ENCODE measurements around the gene TFIP11. TPM values are rescaled to one million over a fixed set of nuclear protein-coding genes. Genes with fewer than 3 reads are reported as not detected.
"Not testable (repeated sequence)": the region's sequence is repeated elsewhere in the genome, so short reads cannot be mapped to it uniquely, and the experiment has no call there.

TFIP11 gene
- total RNA-seq, 4 donors from 2014 or later = 29.1 to 55.0 (median 35.7) TPM

DNA sequence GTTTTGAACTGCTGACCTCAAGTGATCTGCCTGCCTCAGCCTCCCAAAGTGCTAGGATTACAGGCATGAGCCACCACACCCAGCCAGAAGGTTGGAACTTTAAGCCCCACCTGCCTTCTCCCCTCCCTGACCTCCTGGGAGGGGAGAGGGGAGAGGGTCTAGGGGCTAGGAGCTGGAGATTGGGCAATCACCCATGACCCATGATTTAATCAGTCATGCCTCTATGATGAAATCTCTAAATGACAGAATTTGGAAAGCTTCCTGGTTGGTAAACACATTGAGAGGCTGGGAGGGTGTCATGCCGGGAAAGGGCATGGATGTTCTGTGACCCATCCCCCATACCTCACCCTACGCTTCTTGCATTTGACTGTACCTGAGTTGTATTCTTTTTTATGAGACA, 17.1 kb upstream of the TFIP11 start:
- H3K4me3 ChIP-seq (ENCODE audit: low read depth, poor library complexity, severe bottlenecking) = no peak overlapping the region
- DNase-seq (ENCODE audit: low spot score in 2 of 2) = no peak
- no peak for TF ChIP-seq POLR2A (IDR thresholded peaks at IDR 0.05)
- TF ChIP-seq, protein P1, sequence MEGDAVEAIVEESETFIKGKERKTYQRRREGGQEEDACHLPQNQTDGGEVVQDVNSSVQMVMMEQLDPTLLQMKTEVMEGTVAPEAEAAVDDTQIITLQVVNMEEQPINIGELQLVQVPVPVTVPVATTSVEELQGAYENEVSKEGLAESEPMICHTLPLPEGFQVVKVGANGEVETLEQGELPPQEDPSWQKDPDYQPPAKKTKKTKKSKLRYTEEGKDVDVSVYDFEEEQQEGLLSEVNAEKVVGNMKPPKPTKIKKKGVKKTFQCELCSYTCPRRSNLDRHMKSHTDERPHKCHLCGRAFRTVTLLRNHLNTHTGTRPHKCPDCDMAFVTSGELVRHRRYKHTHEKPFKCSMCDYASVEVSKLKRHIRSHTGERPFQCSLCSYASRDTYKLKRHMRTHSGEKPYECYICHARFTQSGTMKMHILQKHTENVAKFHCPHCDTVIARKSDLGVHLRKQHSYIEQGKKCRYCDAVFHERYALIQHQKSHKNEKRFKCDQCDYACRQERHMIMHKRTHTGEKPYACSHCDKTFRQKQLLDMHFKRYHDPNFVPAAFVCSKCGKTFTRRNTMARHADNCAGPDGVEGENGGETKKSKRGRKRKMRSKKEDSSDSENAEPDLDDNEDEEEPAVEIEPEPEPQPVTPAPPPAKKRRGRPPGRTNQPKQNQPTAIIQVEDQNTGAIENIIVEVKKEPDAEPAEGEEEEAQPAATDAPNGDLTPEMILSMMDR (IDR thresholded peaks at IDR 0.05) = no peak
- 58 to 68% methylated on average over 2 of the region's 2 CpGs for WGBS, 2 donors
- intact Hi-C loops (cut with DNase I; ENCODE audit: low total_unique reads) = no loop called here

DNA sequence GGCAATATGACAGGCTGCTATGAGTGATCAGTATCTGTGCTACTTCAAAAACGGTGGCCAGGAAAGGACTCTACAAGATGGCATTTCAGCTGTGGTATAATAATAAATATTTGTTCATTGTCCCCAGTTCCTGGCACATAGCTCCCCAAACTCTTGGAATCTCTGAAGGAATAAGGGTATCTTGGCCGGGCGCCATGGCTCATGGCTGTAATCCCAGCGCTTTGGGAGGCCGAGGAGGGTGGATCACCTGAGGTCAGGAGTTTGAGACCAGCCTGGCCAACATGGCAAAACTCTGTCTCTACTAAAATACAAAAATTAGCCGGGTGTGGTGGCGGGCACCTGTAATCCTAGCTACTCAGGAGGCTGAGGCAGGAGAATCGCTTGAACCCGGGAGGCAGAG, 16.2 kb upstream of the TFIP11 start:
- intact Hi-C loops (cut with DNase I; ENCODE audit: low total_unique reads); DNase-seq (ENCODE audit: low spot score in 2 of 2); H3K4me3 ChIP-seq (ENCODE audit: low read depth, poor library complexity, severe bottlenecking): not testable (repeated sequence)
- WGBS, 2 donors = 80 to 94% methylated on average over 9 of the region's 9 CpGs

DNA sequence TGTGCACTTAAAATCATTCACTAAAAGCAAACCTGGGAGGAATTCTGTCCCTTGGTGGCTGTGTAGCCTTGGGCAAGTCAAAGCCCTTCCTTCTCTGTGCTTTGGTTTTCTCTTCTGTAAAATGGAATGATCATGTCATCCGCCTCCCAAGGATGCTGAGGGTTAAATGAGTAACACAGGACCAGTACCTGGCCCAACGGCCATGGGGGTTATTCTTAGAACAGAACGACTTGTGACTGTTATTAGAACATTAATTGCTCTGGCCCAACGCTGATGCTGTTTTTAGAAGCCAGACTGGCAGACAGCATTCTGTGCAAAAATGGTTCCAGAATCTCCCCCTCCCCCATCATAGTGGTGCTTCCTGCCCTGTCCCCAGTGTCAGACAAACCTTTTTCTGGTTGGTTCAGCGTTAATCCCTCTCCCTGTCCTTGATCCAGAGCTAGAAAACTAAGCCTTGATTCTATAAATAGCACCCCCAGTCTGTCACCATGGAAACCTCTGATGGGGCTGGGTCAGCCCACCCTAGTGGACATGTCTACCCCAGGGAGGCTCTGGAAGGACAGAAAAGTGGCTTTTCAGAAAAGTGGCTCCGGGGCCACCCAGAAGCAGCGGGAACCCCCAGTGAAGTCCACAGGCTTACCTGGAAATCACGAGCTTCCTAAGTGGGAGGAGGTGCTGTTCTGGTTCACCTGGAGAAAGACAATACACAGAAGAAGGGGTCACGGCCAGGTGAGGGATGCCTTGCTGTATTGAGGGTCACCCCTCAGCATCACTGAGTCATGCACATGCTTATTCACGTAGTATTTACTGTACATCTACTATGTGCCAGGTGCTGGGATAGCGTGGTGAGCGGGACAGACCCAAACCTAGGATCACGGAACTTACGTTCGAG, 15.5 kb upstream of the TFIP11 start:
- WGBS, 2 donors = 77 to 79% methylated on average over 15 of the region's 15 CpGs
- DNase-seq (ENCODE audit: low spot score in 2 of 2) = no peak
- intact Hi-C loops (cut with DNase I; ENCODE audit: low total_unique reads) = no loop called here
- no peak overlapping the region for H3K4me3 ChIP-seq (ENCODE audit: low read depth, poor library complexity, severe bottlenecking)
- TF ChIP-seq, protein P1 (IDR thresholded peaks at IDR 0.05) = no peak
- TF ChIP-seq POLR2A (IDR thresholded peaks at IDR 0.05) = no peak

DNA sequence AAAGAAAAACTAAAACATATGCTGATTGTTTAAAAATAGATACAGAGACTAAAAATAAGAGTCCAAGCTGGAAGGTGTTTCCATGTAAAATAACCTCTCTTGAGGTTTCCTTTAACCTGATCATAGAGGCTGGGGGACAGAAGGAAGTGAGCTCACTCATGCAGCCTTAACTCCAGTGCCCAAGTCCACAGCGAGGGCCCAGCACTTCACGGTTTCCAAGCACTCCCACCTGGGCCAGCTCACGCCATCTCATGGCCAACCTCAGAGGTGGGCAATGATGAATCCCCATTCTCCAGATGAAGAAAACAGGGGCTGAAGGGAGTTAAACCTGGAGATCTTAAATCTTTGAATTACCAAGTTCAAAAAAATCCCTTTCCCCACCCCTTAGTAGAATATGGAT, 14.9 kb upstream of the TFIP11 start:
- TF ChIP-seq, protein P1 (IDR thresholded peaks at IDR 0.05) = no peak
- no peak for TF ChIP-seq POLR2A (IDR thresholded peaks at IDR 0.05)
- intact Hi-C loops (cut with DNase I; ENCODE audit: low total_unique reads) = no loop called here
- WGBS, 2 donors = 80 to 82% methylated on average over 3 of the region's 3 CpGs
- H3K4me3 ChIP-seq (ENCODE audit: low read depth, poor library complexity, severe bottlenecking) = no peak overlapping the region
- no peak for DNase-seq (ENCODE audit: low spot score in 2 of 2)

DNA sequence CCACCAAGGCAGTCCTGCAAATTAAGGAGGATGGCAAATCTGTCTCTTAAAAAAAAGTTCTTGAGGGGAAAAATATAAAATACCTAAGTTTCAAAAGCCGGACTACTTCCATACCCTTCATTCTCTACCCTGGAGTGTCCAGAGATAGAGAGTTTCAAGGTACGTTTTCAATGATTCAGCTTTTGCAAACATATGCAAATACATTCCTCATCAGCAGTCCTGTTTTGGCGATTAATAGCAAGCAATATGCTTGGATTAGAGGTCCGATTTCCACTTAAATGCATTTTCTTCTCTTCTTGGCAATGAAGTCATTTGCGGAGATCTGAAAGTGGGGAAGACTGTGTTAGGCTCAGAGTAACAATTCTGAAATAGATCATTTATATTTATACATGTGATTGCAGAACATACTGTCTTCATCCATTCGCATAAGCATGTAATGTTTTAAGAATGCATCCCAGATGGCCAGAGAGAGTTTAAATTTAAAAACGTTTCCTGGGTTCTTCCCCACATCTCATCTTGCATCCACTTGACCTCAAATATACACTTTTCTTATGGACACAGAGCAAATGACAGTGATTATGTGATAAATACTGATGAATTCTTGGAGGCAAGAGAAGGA, 13.8 kb upstream of the TFIP11 start:
- no peak for TF ChIP-seq POLR2A (IDR thresholded peaks at IDR 0.05)
- TF ChIP-seq, protein P1 (IDR thresholded peaks at IDR 0.05) = no peak
- H3K4me3 ChIP-seq (ENCODE audit: low read depth, poor library complexity, severe bottlenecking) = no peak overlapping the region
- DNase-seq (ENCODE audit: low spot score in 2 of 2) = no peak
- 80 to 82% methylated on average over 7 of the region's 7 CpGs for WGBS, 2 donors
- intact Hi-C loops (cut with DNase I; ENCODE audit: low total_unique reads) = no loop called here

DNA sequence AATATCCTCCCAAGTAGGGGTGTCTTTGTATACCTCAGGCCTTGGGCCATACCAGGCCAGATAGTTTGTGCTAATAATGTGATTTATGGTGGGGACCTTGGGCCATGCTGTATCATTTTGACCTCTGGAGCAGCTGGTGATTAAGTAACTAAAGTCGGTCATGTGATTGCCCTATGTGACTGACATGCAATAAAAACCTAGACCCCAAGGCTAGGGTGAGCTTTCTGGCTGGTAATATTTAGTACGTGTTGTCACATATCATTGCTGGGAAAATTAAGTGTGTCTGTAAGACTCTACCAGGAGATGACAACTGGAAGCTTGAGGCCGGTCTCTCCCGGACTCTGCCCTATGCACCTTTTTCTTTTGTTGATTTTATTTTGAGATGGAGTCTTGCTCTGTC, 12.6 kb upstream of the TFIP11 start:
- no peak for DNase-seq (ENCODE audit: low spot score in 2 of 2)
- no peak for TF ChIP-seq POLR2A (IDR thresholded peaks at IDR 0.05)
- TF ChIP-seq, protein P1 (IDR thresholded peaks at IDR 0.05) = no peak
- intact Hi-C loops (cut with DNase I; ENCODE audit: low total_unique reads) = no loop called here
- no peak overlapping the region for H3K4me3 ChIP-seq (ENCODE audit: low read depth, poor library complexity, severe bottlenecking)
- 72 to 78% methylated on average over 4 of the region's 4 CpGs for WGBS, 2 donors
